IPS-20b (cell line): ENCODE results near the gene TNPO3.

ENCODE experiments used
- H3K27ac ChIP-seq: one replicate; pipeline ENCODE4 v1.5.1; 2013; ENCODE audit warnings: low read length
- H3K27me3 ChIP-seq: 2 replicates; pipeline ENCODE4 v1.6.1; 2013; ENCODE audit warnings: mild to moderate bottlenecking, low read length, inconsistent platforms; ENCODE audit not compliant: insufficient read depth
- H3K36me3 ChIP-seq: 2 replicates; pipeline ENCODE4 v1.6.1; 2013; ENCODE audit warnings: low read depth, mild to moderate bottlenecking, inconsistent platforms, low read length, moderate library complexity; ENCODE audit not compliant: insufficient read depth
- H3K4me1 ChIP-seq: 2 replicates; pipeline ENCODE4 v1.6.1; 2013; ENCODE audit warnings: mild to moderate bottlenecking, control low read depth, inconsistent platforms, low read length, moderate library complexity; ENCODE audit not compliant: insufficient read depth
- H3K4me3 ChIP-seq: 2 replicates; pipeline ENCODE4 v1.5.1; 2013; ENCODE audit warnings: mild to moderate bottlenecking, low read length, inconsistent platforms
- H3K9ac ChIP-seq: 2 replicates; pipeline ENCODE4 v1.6.1; 2013; ENCODE audit warnings: low read depth, mild to moderate bottlenecking, inconsistent platforms, low read length, moderate library complexity
- H3K9me3 ChIP-seq: 2 replicates; pipeline ENCODE4 v1.6.1; 2013; ENCODE audit warnings: mild to moderate bottlenecking, low read depth, low read length, inconsistent platforms; ENCODE audit not compliant: insufficient read depth

The TNPO3 gene

DNA sequence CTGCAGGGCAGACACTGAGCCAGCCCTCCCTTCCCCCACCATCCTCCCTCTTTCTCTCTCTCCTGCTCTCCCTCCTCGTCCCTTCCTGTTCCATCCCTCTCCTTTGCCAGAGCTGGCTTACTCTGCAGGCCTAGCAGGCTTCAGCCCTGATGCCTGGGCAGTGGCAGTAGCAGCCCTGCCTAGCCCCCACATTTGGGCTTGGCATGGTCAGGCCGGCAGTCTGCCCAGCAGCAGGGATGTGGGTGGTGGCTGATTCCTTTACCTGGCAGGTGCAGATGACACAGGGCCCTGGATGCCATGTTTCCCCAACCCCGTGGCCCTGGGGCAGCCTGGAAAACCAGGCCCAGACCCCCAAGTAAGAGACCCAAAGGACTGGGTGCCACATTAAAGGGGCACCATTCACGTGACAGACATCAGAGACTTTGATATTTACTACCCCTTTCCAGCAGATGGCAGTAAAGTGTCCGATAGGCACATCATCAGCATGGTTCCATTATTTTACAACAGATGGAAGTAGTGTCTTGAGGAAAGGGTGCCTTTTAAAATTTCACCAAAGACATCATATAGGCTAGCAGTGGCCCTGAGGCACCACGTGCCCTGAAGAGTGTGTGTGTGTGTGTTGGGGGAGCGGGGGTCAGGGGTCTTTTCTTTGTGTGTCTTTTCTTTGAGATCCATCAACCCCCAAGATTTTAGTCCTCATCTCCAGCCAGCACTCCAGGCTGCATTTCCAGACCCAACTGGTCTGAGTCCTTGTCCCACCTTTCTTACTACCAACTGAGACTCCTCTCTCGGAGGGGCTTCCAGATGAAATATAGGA is 150.3 kb downstream of the TNPO3 start:
- Histone ChIP-seq H3K36me3 (no peaks in the 10 kb centered on the region), H3K4me3 (no peak overlapping the region), H3K9ac (no peak overlapping the region), H3K4me1 (no peaks in the 10 kb centered on the region), H3K27ac (no peak overlapping the region), H3K9me3 (peaks cover 1% of the 10 kb centered on the region), H3K27me3 (peaks cover 9% of the 10 kb centered on the region; the same call in 1 of the 2 replicates)
